Left lung (tissue), 10 donors: ENCODE measurements around the gene TCL1B. TPM values are rescaled to one million over a fixed set of nuclear protein-coding genes. Genes with fewer than 3 reads are reported as not detected.

Experiments used
- ATAC-seq: fragments of 200-7000 bp; cut with Tn5 transposase; one replicate; pipeline ENCODE4 v1.9.1; 2020; ENCODE audit warnings: moderate library complexity
- DNase-seq, 4 donors: peaks; one replicate each; pipeline ENCODE4 v3.0.0-alpha.2; 2013 to 2020
- H3K27ac ChIP-seq, 2 donors: fragments of 200-600 bp; sonication (generic) in 1 of 2; one replicate each; pipeline versions ENCODE4 v1.5.0 to v1.8.0; 2020 to 2021
- H3K27me3 ChIP-seq, 2 donors: fragments of 200-600 bp; sonication (generic) in 1 of 2; one replicate each; pipeline versions ENCODE4 v1.5.0 to v1.8.0; 2020 to 2021
- H3K36me3 ChIP-seq, 2 donors: fragments of 200-600 bp; sonication (generic) in 1 of 2; one replicate each; pipeline versions ENCODE4 v1.5.0 to v1.8.0; 2020 to 2021
- H3K4me1 ChIP-seq, 2 donors: fragments of 200-600 bp; one replicate each; pipeline ENCODE4 v1.8.0; 2021
- H3K4me3 ChIP-seq, 2 donors: fragments of 200-600 bp; sonication (generic) in 1 of 2; one replicate each; pipeline versions ENCODE4 v1.5.0 to v1.8.0; 2020 to 2021; ENCODE audit warnings: mild to moderate bottlenecking in 1 of 2
- H3K9me3 ChIP-seq, 2 donors: fragments of 200-600 bp; sonication (generic) in 1 of 2; one replicate each; pipeline versions ENCODE4 v1.5.0 to v1.8.0; 2020 to 2021
- intact Hi-C, 2 donors: fragments of 100-400 bp; cut with DNase I; formaldehyde crosslinking; loops; one replicate each; pipeline versions ENCODE4 v1.11.2 to v1.14.2; 2022
- polyA plus RNA-seq, 6 donors: library from polyadenylated mRNA; unstranded; fragments of 120-200 nt; gene quantifications; one replicate each; pipeline ENCODE4 v1.2.1, GENCODE V29; 2013; ENCODE audit not compliant: insufficient read length in 6 of 6
- total RNA-seq, 2 donors: library from RNA; stranded (reverse); fragmentation: NEBNext Ultra II Directional; extraction: Animal tissue kit (Norgen Biotek cat#: 25700); gene quantifications; one replicate each; pipeline ENCODE4 v1.2.1, GENCODE V29; 2021
- TF ChIP-seq, protein P1 (sequence below), 2 donors: fragments of 200-600 bp; sonication (generic) in 1 of 2; IDR thresholded peaks; one replicate each; pipeline versions ENCODE4 v1.5.0 to v1.8.0; 2021; ENCODE audit warnings: antibody characterized with exemption in 2 of 2
- donor health status: DM: no; HTN: yes; CAD: no.
- donor health status: DM: no; HTN: no; CAD: no.

TCL1B gene
- total and polyA plus RNA-seq, 8 donors: 0.28 TPM; not detected in 7

GRCh38 chr14:95656634-95657033, 29.6 kb upstream of the TCL1B start:
- no peak for ATAC-seq
- no peak overlapping the region for H3K27ac ChIP-seq

GRCh38 chr14:95657454-95657853, 28.8 kb upstream of the TCL1B start:
- H3K27ac ChIP-seq: no peak overlapping the region
- no peaks in the 10 kb centered on the region for H3K4me1 ChIP-seq
- H3K9me3 ChIP-seq: no peaks in the 10 kb centered on the region
- H3K36me3 ChIP-seq: no peaks in the 10 kb centered on the region
- no peak for ATAC-seq
- TF ChIP-seq, protein P1, sequence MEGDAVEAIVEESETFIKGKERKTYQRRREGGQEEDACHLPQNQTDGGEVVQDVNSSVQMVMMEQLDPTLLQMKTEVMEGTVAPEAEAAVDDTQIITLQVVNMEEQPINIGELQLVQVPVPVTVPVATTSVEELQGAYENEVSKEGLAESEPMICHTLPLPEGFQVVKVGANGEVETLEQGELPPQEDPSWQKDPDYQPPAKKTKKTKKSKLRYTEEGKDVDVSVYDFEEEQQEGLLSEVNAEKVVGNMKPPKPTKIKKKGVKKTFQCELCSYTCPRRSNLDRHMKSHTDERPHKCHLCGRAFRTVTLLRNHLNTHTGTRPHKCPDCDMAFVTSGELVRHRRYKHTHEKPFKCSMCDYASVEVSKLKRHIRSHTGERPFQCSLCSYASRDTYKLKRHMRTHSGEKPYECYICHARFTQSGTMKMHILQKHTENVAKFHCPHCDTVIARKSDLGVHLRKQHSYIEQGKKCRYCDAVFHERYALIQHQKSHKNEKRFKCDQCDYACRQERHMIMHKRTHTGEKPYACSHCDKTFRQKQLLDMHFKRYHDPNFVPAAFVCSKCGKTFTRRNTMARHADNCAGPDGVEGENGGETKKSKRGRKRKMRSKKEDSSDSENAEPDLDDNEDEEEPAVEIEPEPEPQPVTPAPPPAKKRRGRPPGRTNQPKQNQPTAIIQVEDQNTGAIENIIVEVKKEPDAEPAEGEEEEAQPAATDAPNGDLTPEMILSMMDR (IDR thresholded peaks at IDR 0.05): no peak
- DNase-seq: no peak
- H3K27me3 ChIP-seq: peaks cover 0 to 34% of the 10 kb centered on the region in 2 donors
- intact Hi-C loops: no loop called here
- H3K4me3 ChIP-seq: no peak overlapping the region

More at GRCh38 chr14:95656634-95657033, 29.6 kb upstream of the TCL1B start:
- intact Hi-C loops: no loop called here
- H3K4me3 ChIP-seq: no peak overlapping the region
- DNase-seq: no peak
- TF ChIP-seq, protein P1 (IDR thresholded peaks at IDR 0.05): no peak
- no peaks in the 10 kb centered on the region for H3K9me3 ChIP-seq
- no peaks in the 10 kb centered on the region for H3K4me1 ChIP-seq
- peaks cover 0 to 27% of the 10 kb centered on the region in 2 donors for H3K27me3 ChIP-seq
- H3K36me3 ChIP-seq: no peaks in the 10 kb centered on the region

- TF ChIP-seq, protein P1 (IDR thresholded peaks at IDR 0.05): no peak
- Histone ChIP-seq H3K36me3 (no peaks in the 10 kb centered on the region), H3K4me3 (no peak overlapping the region), H3K9me3 (no peaks in the 10 kb centered on the region), H3K4me1 (no peaks in the 10 kb centered on the region), H3K27me3 (peaks cover 0 to 34% of the 10 kb centered on the region in 2 donors), H3K27ac (no peak overlapping the region)
- DNase-seq: no peak
- no peak for ATAC-seq
- intact Hi-C loops: no loop called here
Measured at GRCh38 chr14:95659293-95659989, 26.8 kb upstream of the TCL1B start.

DNA sequence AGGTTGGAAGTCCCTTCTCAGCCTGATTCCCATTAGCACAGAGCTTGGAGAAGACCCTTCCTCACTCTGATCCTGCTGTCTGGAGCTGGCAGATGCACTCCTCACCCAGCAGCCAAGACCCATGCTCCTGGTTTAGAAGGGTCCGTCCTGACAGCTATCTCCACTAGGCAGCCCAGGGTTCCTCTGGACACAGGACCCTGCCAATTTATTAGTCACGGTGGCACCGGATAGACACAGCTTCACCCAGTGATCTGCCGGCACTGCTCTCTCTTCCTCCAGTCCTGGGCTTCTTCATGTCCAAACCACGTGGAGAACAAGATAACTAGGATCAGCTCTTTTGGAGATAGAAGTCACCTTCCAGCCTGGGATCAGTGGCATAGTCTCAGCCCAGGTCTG, 26.2 kb upstream of the TCL1B start:
- ATAC-seq (no peak), DNase-seq (no peak)
- Histone ChIP-seq H3K4me3 (no peak overlapping the region), H3K9me3 (no peaks in the 10 kb centered on the region), H3K36me3 (no peaks in the 10 kb centered on the region), H3K27me3 (peaks cover 0 to 34% of the 10 kb centered on the region in 2 donors), H3K27ac (no peak overlapping the region), H3K4me1 (no peaks in the 10 kb centered on the region)
- TF ChIP-seq, protein P1 (IDR thresholded peaks at IDR 0.05): no peak
- intact Hi-C loops: no loop called here

- Histone ChIP-seq H3K27me3 (peaks cover 0 to 37% of the 10 kb centered on the region in 2 donors), H3K9me3 (no peaks in the 10 kb centered on the region), H3K27ac (no peak overlapping the region), H3K4me1 (no peaks in the 10 kb centered on the region), H3K4me3 (no peak overlapping the region), H3K36me3 (no peaks in the 10 kb centered on the region)
- TF ChIP-seq, protein P1 (IDR thresholded peaks at IDR 0.05): no peak
- ATAC-seq (no peak), DNase-seq (peak in 1 of 4 donors; percentile 13)
- intact Hi-C loops: no loop called here
Measured at GRCh38 chr14:95660651-95661515, 25.3 kb upstream of the TCL1B start.
